Small intestine (tissue), 7 donors: ENCODE results near the gene AFM. TPM values are rescaled to one million over a fixed set of nuclear protein-coding genes. Genes with fewer than 3 reads are reported as not detected.

ENCODE experiments used
- DNase-seq, 2 donors: peaks; one replicate each; pipeline versions ENCODE4 v3.0.0 to v3.0.0-alpha.2; 2013
- FAIRE-seq: peaks from 2 replicates; lab custom pipeline; 2012; peaks lifted over from hg19 to GRCh38; lab: Jason Lieb, UNC
- H3K27ac ChIP-seq, 3 donors: one replicate each; pipeline ENCODE4 v1.5.1; 2013; ENCODE audit warnings: low read length in 2 of 3, mild to moderate bottlenecking in 2 of 3, control low read depth in 1 of 3, inconsistent platforms in 1 of 3, low read depth in 1 of 3, moderate library complexity in 1 of 3
- H3K27me3 ChIP-seq, 3 donors: one replicate each; pipeline ENCODE4 v1.6.1; 2013; ENCODE audit warnings: low read length in 3 of 3, inconsistent platforms in 1 of 3; ENCODE audit not compliant: control insufficient read depth in 3 of 3, insufficient read depth in 3 of 3
- H3K36me3 ChIP-seq, 3 donors: one replicate each; pipeline ENCODE4 v1.6.1; 2013; ENCODE audit warnings: low read length in 3 of 3, inconsistent platforms in 1 of 3, low read depth in 1 of 3, mild to moderate bottlenecking in 1 of 3, moderate library complexity in 1 of 3; ENCODE audit not compliant: control insufficient read depth in 3 of 3, insufficient read depth in 2 of 3
- H3K4me1 ChIP-seq, 3 donors: one replicate each; pipeline ENCODE4 v1.6.1; 2013; ENCODE audit warnings: low read length in 2 of 3, inconsistent platforms in 1 of 3, low read depth in 1 of 3, mild to moderate bottlenecking in 1 of 3, moderate library complexity in 1 of 3; ENCODE audit not compliant: control insufficient read depth in 3 of 3, insufficient read depth in 2 of 3
- H3K4me3 ChIP-seq, 3 donors: one replicate each; pipeline ENCODE4 v1.5.1; 2013; ENCODE audit warnings: low read length in 3 of 3, control low read depth in 1 of 3, inconsistent platforms in 1 of 3, low read depth in 1 of 3, mild to moderate bottlenecking in 1 of 3, moderate library complexity in 1 of 3
- H3K9me3 ChIP-seq, 2 donors: one replicate each; pipeline ENCODE4 v1.6.1; 2013; ENCODE audit warnings: low read depth in 1 of 2, low read length in 1 of 2; ENCODE audit not compliant: control insufficient read depth in 2 of 2, insufficient read depth in 1 of 2
- WGBS, 3 donors: extraction: QIAGEN DNeasy Blood & Tissue Kit; methylation state at CpG; one replicate each; pipeline ENCODE4 v1.1.7; 2013; 5-methylcytosine and 5-hydroxymethylcytosine counted together
- polyA plus RNA-seq, 4 donors: library from polyadenylated mRNA; stranded (reverse) in 3 of 4; unstranded in 1 of 4; fragments of 200-250 nt in 3 of 4; fragments of 120-200 nt in 1 of 4; gene quantifications; one replicate each; pipeline versions ENCODE4 v1.2.1 to v1.2.3, GENCODE V29; 2013
- donor health status: healthy with polysubstance abuse.
- donor health status: control.
- donor health status: control.
- donor health status: Bipolar disorder and iron deficiency.
- donor health status: healthy.

AFM gene
- polyA plus RNA-seq, 4 donors: 0.01 to 4.3 TPM; not detected in 2

GRCh38 chr4:73470728-73471127 lies 10.8 kb upstream of the AFM start:
- Histone ChIP-seq H3K27me3 (no peaks in the 10 kb centered on the region), H3K36me3 (no peaks in the 10 kb centered on the region), H3K27ac (no peak overlapping the region), H3K4me3 (no peak overlapping the region), H3K4me1 (no peaks in the 10 kb centered on the region), H3K9me3 (peaks cover 2 to 17% of the 10 kb centered on the region in 2 donors)
- DNase-seq: no peak
- 82 to 98% (median 83%) methylated on average over 1 of the region's 1 CpG for WGBS, 3 donors
- FAIRE-seq: no peak

DNA sequence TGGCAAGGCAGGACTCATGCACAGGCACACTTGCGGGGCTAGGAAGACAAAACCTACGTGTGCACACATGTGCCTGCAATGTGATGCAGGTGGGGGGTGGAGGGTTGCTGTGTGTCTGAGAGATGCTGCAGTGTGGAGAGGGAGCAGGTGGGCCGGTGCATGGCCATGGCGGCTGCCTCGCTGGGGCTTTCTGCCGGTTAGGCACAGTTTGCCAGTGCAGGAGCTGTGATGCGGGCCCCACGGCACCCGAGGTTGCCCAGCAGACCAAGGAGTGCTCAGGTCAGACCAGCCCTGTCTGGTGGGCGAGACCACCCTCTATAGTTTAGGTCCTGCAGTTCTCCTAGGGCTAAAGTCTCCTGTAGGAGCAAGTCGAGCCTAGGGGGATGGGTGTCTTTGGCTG lies 4.4 kb upstream of the AFM start:
- no peaks in the 10 kb centered on the region for H3K36me3 ChIP-seq
- H3K4me1 ChIP-seq: peaks cover 0 to 6% (median 0%) of the 10 kb centered on the region in 3 donors
- no peak overlapping the region for H3K27ac ChIP-seq
- peaks cover 2 to 17% of the 10 kb centered on the region in 2 donors for H3K9me3 ChIP-seq
- DNase-seq (no peak), FAIRE-seq (no peak)
- no peaks in the 10 kb centered on the region for H3K27me3 ChIP-seq
- H3K4me3 ChIP-seq: no peak overlapping the region
- WGBS, 3 donors: 81 to 85% (median 81%) methylated on average over 11 of the region's 11 CpGs

DNA sequence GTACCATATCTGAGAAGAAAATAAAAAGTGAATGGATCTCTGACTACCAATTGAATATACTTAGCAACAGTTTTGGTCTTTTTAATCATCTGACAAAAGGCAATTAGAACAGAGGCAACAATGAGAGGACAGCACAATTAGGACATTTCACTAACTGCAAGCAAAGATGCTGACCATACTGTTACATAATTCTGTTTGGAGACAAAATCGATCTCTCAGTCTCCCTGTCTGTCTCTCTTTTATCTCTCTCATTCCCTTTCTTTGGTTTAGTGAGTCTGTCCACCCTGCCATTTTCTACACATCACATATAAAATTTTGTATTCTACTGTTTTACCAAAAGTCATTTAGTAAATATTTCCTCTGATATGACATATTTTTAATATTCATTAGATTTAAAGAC lies 2.2 kb upstream of the AFM start:
- Histone ChIP-seq H3K27ac (no peak overlapping the region), H3K27me3 (no peaks in the 10 kb centered on the region), H3K9me3 (peaks cover 2 to 12% of the 10 kb centered on the region in 2 donors), H3K4me1 (peaks cover 0 to 6% (median 0%) of the 10 kb centered on the region in 3 donors), H3K36me3 (no peaks in the 10 kb centered on the region), H3K4me3 (no peak overlapping the region)
- DNase-seq: no peak
- WGBS, 3 donors: 74 to 84% (median 79%) methylated on average over 1 of the region's 1 CpG
- no peak for FAIRE-seq

- no peaks in the 10 kb centered on the region for H3K9me3 ChIP-seq
- H3K4me1 ChIP-seq: peaks cover 0 to 10% (median 0%) of the 10 kb centered on the region in 3 donors
- DNase-seq (no peak), FAIRE-seq (no peak)
- no peak overlapping the region for H3K27ac ChIP-seq
- no peak overlapping the region for H3K4me3 ChIP-seq
- H3K27me3 ChIP-seq: no peaks in the 10 kb centered on the region
- H3K36me3 ChIP-seq: no peaks in the 10 kb centered on the region
Observed at GRCh38 chr4:73485085-73485484, 3.5 kb downstream of the AFM start.

DNA sequence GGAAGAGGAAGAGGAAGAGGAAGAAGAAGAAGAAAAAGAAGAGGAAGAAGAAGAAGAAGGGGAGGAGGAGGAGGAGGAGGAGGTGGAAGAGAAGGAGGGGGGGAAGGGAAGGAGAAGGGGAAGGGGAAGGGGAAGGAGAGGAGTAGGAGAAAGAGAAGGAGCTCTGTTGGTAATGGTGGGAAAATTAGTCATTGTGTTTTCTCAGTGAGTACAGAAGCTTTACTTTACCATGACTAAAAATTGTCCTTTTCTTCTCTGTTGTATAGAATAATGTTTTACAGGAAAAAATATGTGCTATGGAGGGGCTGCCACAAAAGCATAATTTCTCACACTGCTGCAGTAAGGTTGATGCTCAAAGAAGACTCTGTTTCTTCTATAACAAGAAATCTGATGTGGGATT lies 4.1 kb downstream of the AFM start:
- no peaks in the 10 kb centered on the region for H3K36me3 ChIP-seq
- H3K9me3 ChIP-seq: no peaks in the 10 kb centered on the region
- no peak for FAIRE-seq
- no peak overlapping the region for H3K27ac ChIP-seq
- H3K4me1 ChIP-seq: peaks cover 0 to 8% (median 0%) of the 10 kb centered on the region in 3 donors
- no peak for DNase-seq
- no peaks in the 10 kb centered on the region for H3K27me3 ChIP-seq
- H3K4me3 ChIP-seq: no peak overlapping the region

GRCh38 chr4:73486497-73486896 lies 5.0 kb downstream of the AFM start:
- no peak overlapping the region for H3K4me3 ChIP-seq
- peaks cover 0 to 6% (median 0%) of the 10 kb centered on the region in 3 donors for H3K4me1 ChIP-seq
- no peaks in the 10 kb centered on the region for H3K9me3 ChIP-seq
- no peaks in the 10 kb centered on the region for H3K36me3 ChIP-seq
- DNase-seq (peak in 1 of 2 donors; percentile 9), FAIRE-seq (no peak)
- no peak overlapping the region for H3K27ac ChIP-seq
- H3K27me3 ChIP-seq: no peaks in the 10 kb centered on the region
- 19 to 53% (median 27%) methylated on average over 1 of the region's 1 CpG for WGBS, 3 donors

DNA sequence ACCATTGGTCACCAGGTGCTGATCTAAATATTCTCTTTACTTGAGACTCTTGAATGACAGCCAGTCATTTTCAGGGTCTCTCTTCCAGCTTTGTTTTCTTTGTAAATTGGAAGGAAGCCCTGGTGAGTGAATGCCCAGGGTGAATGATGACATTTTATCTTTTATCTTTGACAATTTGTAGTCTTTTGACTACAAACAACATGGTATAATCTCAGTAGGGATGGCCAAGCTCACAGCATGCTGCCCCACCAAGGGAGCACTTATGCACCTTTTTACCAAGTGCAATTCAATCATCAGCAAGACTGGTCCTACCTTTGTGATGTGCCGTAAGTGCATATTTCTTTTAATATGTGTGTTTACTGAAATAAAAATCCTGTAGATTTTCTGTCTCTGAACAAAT lies 5.7 kb downstream of the AFM start:
- no peak overlapping the region for H3K4me3 ChIP-seq
- WGBS, 3 donors: 95 to 97% (median 97%) methylated on average over 1 of the region's 1 CpG
- no peak overlapping the region for H3K27ac ChIP-seq
- H3K9me3 ChIP-seq: no peaks in the 10 kb centered on the region
- H3K4me1 ChIP-seq: peaks cover 0 to 4% (median 0%) of the 10 kb centered on the region in 3 donors
- FAIRE-seq (no peak), DNase-seq (no peak)
- H3K27me3 ChIP-seq: no peaks in the 10 kb centered on the region
- no peaks in the 10 kb centered on the region for H3K36me3 ChIP-seq

DNA sequence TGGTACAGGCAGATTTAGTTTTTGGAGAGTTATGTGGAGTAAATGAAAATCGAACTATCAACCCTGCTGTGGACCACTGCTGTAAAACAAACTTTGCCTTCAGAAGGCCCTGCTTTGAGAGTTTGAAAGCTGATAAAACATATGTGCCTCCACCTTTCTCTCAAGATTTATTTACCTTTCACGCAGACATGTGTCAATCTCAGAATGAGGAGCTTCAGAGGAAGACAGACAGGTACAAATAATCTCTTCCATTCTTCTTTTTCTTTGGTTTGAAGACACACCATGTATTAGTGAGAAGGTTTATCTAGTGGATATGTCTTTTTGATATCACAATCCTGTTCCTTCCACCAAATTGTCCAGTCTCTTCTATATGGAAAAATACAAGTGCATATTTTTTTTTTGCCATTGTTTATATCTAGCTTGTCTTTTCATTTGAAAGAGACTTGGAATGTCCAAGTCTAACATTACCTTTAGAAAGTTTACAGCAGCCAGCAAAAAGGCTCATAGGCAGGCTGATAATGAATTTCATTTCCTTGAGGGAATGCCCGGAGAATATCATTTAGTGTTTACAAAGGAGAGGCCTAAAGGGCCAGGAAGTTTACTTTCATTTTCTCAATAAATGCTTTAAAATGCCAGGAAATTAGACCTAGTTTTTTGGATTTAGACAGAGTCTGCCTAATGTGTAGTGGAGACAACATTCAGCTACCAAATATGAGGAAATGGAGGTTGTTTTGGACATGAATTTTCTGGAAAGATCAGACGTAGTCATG lies 18.6 kb downstream of the AFM start:
- Histone ChIP-seq H3K4me3 (no peak overlapping the region), H3K36me3 (peaks cover 0 to 3% (median 0%) of the 10 kb centered on the region in 3 donors), H3K4me1 (peaks cover 0 to 12% (median 2%) of the 10 kb centered on the region in 3 donors), H3K27ac (peak overlapping the region in 2 of 3 donors; percentile 20 to 21), H3K27me3 (no peaks in the 10 kb centered on the region), H3K9me3 (no peaks in the 10 kb centered on the region)
- DNase-seq (peak; percentile 57 to 61), FAIRE-seq (peak; percentile 19)
- 22 to 54% (median 32%) methylated on average over 4 of the region's 4 CpGs for WGBS, 3 donors
